ENCODE measurements around the gene DEUP1.
"Not testable (repeated sequence)": the region's sequence is repeated elsewhere in the genome, so short reads cannot be mapped to it uniquely, and the experiment has no call there.

The DEUP1 gene

DNA sequence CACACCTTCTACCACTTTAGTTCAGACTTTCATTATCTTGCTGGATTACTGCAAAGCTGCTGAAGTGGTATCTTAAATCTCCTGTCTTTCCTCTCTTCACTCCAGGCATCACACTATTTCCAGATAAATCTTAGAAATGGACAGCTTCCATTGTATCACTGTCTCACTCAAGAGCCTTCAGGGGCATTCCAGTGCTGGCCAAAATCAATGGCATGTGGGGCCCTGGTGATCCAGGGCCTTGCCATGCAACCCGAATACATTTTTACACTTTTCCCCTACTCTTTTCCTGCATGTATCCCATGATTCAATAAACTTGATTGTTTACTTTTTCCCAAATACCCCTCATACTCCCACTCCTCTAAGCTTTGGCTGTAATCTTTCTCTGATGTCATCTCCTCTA lies 39.4 kb upstream of the DEUP1 start:
- TF ChIP-seq, protein P1, sequence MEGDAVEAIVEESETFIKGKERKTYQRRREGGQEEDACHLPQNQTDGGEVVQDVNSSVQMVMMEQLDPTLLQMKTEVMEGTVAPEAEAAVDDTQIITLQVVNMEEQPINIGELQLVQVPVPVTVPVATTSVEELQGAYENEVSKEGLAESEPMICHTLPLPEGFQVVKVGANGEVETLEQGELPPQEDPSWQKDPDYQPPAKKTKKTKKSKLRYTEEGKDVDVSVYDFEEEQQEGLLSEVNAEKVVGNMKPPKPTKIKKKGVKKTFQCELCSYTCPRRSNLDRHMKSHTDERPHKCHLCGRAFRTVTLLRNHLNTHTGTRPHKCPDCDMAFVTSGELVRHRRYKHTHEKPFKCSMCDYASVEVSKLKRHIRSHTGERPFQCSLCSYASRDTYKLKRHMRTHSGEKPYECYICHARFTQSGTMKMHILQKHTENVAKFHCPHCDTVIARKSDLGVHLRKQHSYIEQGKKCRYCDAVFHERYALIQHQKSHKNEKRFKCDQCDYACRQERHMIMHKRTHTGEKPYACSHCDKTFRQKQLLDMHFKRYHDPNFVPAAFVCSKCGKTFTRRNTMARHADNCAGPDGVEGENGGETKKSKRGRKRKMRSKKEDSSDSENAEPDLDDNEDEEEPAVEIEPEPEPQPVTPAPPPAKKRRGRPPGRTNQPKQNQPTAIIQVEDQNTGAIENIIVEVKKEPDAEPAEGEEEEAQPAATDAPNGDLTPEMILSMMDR (IDR thresholded peaks at IDR 0.05; ENCODE audit: low read depth, low read length), result no peak
- H3K4me3 ChIP-seq (replicated peaks in 1 of 2; ENCODE audit: low read depth in 2 of 2, low read length in 2 of 2), result no peak overlapping the region
- DNase-seq (ENCODE audit: low read depth in 2 of 2), result no peak

DNA sequence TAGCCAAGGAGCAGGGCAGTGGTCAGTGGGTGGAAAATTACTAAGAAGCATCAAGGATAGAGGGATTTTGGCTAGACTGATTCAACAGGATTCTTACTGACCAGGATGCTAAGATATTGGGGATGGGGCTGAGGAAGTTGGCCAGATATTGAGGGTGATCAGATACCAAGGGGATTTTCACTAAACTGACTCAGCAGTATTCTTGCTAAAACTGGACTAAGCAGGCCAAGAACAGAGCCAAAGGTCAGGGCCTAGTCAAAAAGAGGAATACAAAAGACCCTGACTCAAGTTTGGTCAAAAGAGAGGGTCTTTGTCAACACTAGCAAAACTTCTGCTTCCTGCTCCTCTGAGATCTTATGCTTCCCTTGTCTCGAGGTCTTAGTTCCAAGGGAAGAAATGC lies 38.6 kb upstream of the DEUP1 start:
- no peak overlapping the region for H3K4me3 ChIP-seq (replicated peaks in 1 of 2; ENCODE audit: low read depth in 2 of 2, low read length in 2 of 2)
- DNase-seq (ENCODE audit: low read depth in 2 of 2), result no peak
- TF ChIP-seq, protein P1 (IDR thresholded peaks at IDR 0.05; ENCODE audit: low read depth, low read length), result no peak

DNA sequence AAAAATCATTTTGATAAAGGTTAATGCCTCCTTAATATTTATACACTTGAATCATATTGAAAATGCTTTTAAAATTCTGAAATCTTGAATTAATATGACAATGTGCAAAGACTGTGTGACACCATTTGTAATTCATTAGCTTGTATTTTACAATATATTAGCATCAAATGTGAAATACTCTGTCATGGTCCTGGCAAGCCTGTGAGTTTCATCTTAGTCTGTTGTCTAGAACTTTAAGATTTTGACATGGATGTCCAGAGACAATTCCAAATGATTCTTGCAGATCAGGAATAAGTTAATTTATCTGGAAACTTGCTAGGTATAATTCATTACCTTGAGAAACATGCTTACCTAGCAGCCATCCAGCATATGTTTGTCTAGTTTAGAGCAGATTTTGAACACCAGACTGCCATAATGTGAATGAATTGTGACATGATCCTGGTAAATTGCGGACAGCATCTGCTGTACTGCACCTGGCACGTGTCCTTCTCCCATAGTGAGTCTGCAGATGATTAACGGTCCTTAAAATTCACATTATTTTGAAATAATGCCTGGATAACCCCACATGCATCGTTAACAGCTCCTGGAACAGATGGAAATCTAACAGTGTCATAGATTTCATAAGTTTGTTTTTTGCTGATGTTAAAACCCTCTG lies 34.5 kb upstream of the DEUP1 start:
- H3K4me3 ChIP-seq (replicated peaks in 1 of 2; ENCODE audit: low read depth in 2 of 2, low read length in 2 of 2), result no peak overlapping the region
- no peak for DNase-seq (ENCODE audit: low read depth in 2 of 2)
- TF ChIP-seq, protein P1 (IDR thresholded peaks at IDR 0.05; ENCODE audit: low read depth, low read length), result no peak

DNA sequence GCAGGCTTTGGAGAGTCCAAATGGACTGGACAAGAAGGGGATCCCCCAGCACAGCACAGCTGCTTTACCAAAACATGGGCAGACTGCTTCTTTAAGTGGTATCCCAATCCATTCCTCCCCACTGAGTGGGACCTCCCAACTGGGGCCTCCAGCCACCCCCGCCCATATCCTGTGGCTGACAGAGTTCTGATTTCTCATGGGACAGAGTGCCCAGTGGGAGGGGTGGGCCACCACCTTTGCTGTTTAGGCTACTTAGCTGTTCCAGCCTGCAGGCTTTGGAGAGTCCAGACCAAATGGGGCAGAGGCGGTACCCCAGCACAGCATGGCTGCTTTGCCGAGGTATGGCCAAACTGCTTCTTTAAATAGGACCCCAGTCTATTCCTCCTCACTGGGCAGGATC lies 26.9 kb upstream of the DEUP1 start:
- TF ChIP-seq, protein P1 (IDR thresholded peaks at IDR 0.05; ENCODE audit: low read depth, low read length), result no peak
- no peak overlapping the region for H3K4me3 ChIP-seq (replicated peaks in 1 of 2; ENCODE audit: low read depth in 2 of 2, low read length in 2 of 2)
- no peak for DNase-seq (ENCODE audit: low read depth in 2 of 2)

DNA sequence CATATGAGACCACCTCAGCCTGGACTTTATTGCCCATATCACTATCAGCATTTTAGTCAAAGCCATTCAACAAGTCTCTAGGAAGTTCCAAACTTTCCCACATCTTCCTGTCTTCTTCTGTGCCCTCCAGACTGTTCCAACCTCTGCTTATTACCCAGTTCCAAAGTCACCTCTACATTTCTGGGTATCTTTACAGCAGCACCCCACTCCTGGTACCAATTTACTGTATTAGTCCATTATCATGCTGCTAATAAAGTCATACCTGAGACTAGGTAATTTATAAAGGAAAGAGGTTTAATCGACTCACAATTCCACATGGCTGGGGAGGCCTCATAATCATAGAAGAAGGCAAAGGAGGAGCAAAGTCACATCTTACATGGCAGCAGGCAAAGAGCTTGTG lies 16.1 kb upstream of the DEUP1 start:
- not testable (repeated sequence) for DNase-seq (ENCODE audit: low read depth in 2 of 2)

DNA sequence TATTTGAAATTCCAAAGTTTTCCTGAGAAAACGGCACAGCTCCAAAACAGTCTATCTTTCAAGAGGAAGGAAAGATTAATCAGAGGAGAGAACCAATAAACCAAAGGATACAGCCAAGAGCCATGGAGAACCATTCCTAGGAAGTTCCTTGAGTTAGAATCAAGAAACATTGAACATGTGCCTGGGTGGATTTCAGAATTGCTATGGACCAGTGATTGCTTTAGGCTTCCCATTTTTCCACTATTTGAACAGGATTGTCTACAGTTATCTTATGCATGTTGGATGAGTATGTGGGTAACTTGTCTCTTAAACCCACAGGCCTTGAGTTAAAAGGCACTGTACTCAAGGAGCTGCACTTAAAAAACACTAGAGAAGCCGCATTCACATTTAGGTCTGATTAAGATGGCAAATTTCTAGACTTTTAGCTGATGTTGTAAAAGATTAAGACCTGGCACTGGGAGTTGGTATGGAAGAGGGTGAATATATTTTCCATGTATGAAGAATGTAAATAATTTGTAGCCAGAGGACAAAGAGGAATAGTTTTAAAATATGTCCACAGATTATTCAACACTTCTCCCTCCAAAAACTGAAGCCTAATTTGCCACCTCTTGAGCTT lies 11.2 kb upstream of the DEUP1 start:
- no peak for DNase-seq (ENCODE audit: low read depth in 2 of 2)
- H3K4me3 ChIP-seq (replicated peaks in 1 of 2; ENCODE audit: low read depth in 2 of 2, low read length in 2 of 2), result no peak overlapping the region
- TF ChIP-seq, protein P1 (IDR thresholded peaks at IDR 0.05; ENCODE audit: low read depth, low read length), result no peak

More for the DNA sequence above, 16.1 kb upstream of the DEUP1 start:
- H3K4me3 ChIP-seq (replicated peaks in 1 of 2; ENCODE audit: low read depth in 2 of 2, low read length in 2 of 2), result not testable (repeated sequence)

DNA sequence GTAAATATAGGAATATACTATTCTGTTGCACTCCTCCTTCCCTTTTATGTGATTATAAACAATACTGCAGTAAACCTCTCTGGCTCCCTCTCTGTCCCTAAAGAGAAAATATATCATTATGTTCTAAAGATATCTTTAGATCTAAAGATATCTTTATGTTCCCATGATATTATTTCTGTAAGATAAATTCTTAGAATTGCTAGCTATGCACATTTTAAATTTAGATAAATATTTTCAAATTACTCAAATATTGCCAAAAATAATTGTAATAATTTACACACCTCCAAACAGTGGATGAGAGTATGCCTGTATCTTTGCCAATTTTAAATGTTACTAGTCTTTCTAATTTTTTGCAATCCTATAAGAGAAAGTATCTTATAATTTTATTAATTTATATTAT lies 10.3 kb upstream of the DEUP1 start:
- DNase-seq (ENCODE audit: low read depth in 2 of 2), result no peak
- no peak overlapping the region for H3K4me3 ChIP-seq (replicated peaks in 1 of 2; ENCODE audit: low read depth in 2 of 2, low read length in 2 of 2)
- TF ChIP-seq, protein P1 (IDR thresholded peaks at IDR 0.05; ENCODE audit: low read depth, low read length), result no peak
